K562 (cell line): ENCODE results near the gene DSE. TPM values are rescaled to one million over a fixed set of nuclear protein-coding genes. Genes with fewer than 3 reads are reported as not detected.

Source experiments
- ATAC-seq: fragments of 200-7000 bp; cut with Tn5 transposase; 3 replicates; pipeline ENCODE4 v1.9.1; 2020; ENCODE audit warnings: moderate library complexity
- BruUV-seq: library from RNA; stranded (reverse); fragments of 400-500 nt; replicated peaks from 2 replicates; lab custom pipeline; 2021; lab: Mats Ljungman, UMichigan
- CTCF ChIA-PET: fragments of 300-600 bp; formaldehyde crosslinking; extraction: SDS; loops from one replicate; lab custom pipeline; 2021; ENCODE audit warnings: low intra/inter-chr PET ratio; lab: Yijun Ruan, JAX
- POLR2A ChIA-PET: fragments of 300-600, 350-650 bp; sonication (Branson Sonifier 250); formaldehyde crosslinking; extraction: SDS; loops from one replicate; lab custom pipeline; 2021; ENCODE audit warnings: antibody characterized with exemption, inconsistent platforms; lab: Yijun Ruan, JAX
- DNase-seq, 4 experiments: peaks; one replicate each; pipeline versions ENCODE4 v3.0.0 to v3.0.0-alpha.2; 2011 to 2018; ENCODE audit warnings: low spot score in 3 of 4, mixed read lengths in 3 of 4; ENCODE audit errors: extremely low read depth in 1 of 4
- FAIRE-seq: peaks from 2 replicates; lab custom pipeline; 2011; peaks lifted over from hg19 to GRCh38; lab: Jason Lieb, UNC
- H2AFZ ChIP-seq: 2 replicates; pipeline ENCODE4 v1.6.0; 2011; ENCODE audit warnings: low read depth, low read length, control low read depth, inconsistent platforms
- H3K27ac ChIP-seq: fragments of 200-600 bp; 3 replicates; pipeline ENCODE4 v1.8.0; 2011; ENCODE audit warnings: low read depth, mild to moderate bottlenecking, control low read depth, inconsistent platforms, low read length, moderate library complexity, mixed read lengths; ENCODE audit errors: extremely low read depth
- H3K27me3 ChIP-seq, 2 experiments: fragments of 300-600 bp in 1 of 2; 2 replicates in 1 of 2; 3 replicates in 1 of 2; pipeline versions ENCODE4 v1.6.0 to v1.8.0; 2011; ENCODE audit warnings: inconsistent platforms in 2 of 2, low read length in 2 of 2, mild to moderate bottlenecking in 1 of 2, mixed read lengths in 1 of 2, moderate library complexity in 1 of 2; ENCODE audit not compliant: control insufficient read depth in 2 of 2, insufficient read depth in 2 of 2
- H3K36me3 ChIP-seq: fragments of 300-600 bp; 3 replicates; pipeline ENCODE4 v1.8.0; 2011; ENCODE audit warnings: mild to moderate bottlenecking, low read length, inconsistent platforms; ENCODE audit not compliant: control insufficient read depth, insufficient read depth
- H3K4me1 ChIP-seq, 2 experiments: fragments of 200-600 bp in 1 of 2; replicated peaks in 1 of 2; 2 replicates in 1 of 2; 3 replicates in 1 of 2; pipeline versions ENCODE4 v1.5.1 to v1.8.0; 2011; ENCODE audit warnings: inconsistent platforms in 2 of 2, low read length in 2 of 2, mild to moderate bottlenecking in 1 of 2, mixed read lengths in 1 of 2, moderate library complexity in 1 of 2; ENCODE audit not compliant: control insufficient read depth in 2 of 2, insufficient read depth in 2 of 2
- H3K4me2 ChIP-seq: 2 replicates; pipeline ENCODE4 v1.6.1; 2011; ENCODE audit warnings: low read length, control low read depth, inconsistent platforms, mixed read lengths; ENCODE audit not compliant: insufficient read depth
- H3K4me3 ChIP-seq: fragments of 200-600 bp; sonication (generic), shearing (Covaris generic); 2 replicates; pipeline ENCODE4 v1.5.1; 2016; ENCODE audit warnings: control low read depth, inconsistent platforms
- H3K79me2 ChIP-seq: fragments of 200-600 bp; 3 replicates; pipeline ENCODE4 v1.8.0; 2011; ENCODE audit warnings: low read length, inconsistent platforms; ENCODE audit not compliant: control insufficient read depth, insufficient read depth
- H3K9ac ChIP-seq, 2 experiments: 2 replicates each; pipeline versions ENCODE4 v1.6.0 to v1.6.1; 2011; ENCODE audit warnings: low read depth in 2 of 2, low read length in 2 of 2, control low read depth in 1 of 2, inconsistent platforms in 1 of 2, mild to moderate bottlenecking in 1 of 2, mixed read lengths in 1 of 2; ENCODE audit not compliant: insufficient read depth in 1 of 2
- H3K9me1 ChIP-seq: one replicate; pipeline ENCODE4 v1.6.0; 2011; ENCODE audit warnings: inconsistent platforms, mild to moderate bottlenecking, low read length, moderate library complexity; ENCODE audit not compliant: control insufficient read depth, insufficient read depth
- H3K9me3 ChIP-seq: replicated peaks from 2 replicates; pipeline ENCODE4 v1.5.1; 2011; ENCODE audit warnings: low read depth, low read length, inconsistent platforms; ENCODE audit not compliant: control insufficient read depth, insufficient read depth
- H4K20me1 ChIP-seq: replicated peaks from 2 replicates; pipeline ENCODE4 v1.6.1; 2011; ENCODE audit warnings: low read length, inconsistent platforms, mixed read lengths; ENCODE audit not compliant: control insufficient read depth, insufficient read depth
- ESRRB ChIP-seq: fragments of 250-450 bp; sonication (Bioruptor Pico); IDR thresholded peaks from 2 replicates; pipeline ENCODE4 v1.5.0; 2020; ENCODE audit warnings: mild to moderate bottlenecking, moderate library complexity, borderline replicate concordance
- NCOA4 ChIP-seq: fragments of 450-650 bp; IDR thresholded peaks from 2 replicates; pipeline ENCODE4 v1.6.1; 2018; ENCODE audit warnings: mild to moderate bottlenecking; ENCODE audit not compliant: partially characterized antibody
- SNIP1 ChIP-seq: fragments of 450-650 bp; IDR thresholded peaks from 2 replicates; pipeline ENCODE4 v1.7.1; 2017; ENCODE audit warnings: low read depth, mild to moderate bottlenecking
- ZNF668 ChIP-seq: fragments of 250-450 bp; sonication (Bioruptor Pico); IDR thresholded peaks from 2 replicates; pipeline ENCODE4 v1.8.0; 2022; ENCODE audit warnings: mild to moderate bottlenecking, inconsistent platforms
- ZNF695 ChIP-seq: fragments of 450-650 bp; formaldehyde crosslinking; IDR thresholded peaks from 2 replicates; pipeline ENCODE4 v1.4.0; 2020; ENCODE audit warnings: mild to moderate bottlenecking, moderate library complexity
- ZNF780A ChIP-seq: fragments of 250-450 bp; sonication (Bioruptor Pico); IDR thresholded peaks from 2 replicates; pipeline ENCODE4 v1.5.0; 2021; ENCODE audit warnings: mild to moderate bottlenecking
- ZSCAN29 ChIP-seq: fragments of 450-650 bp; IDR thresholded peaks from 2 replicates; pipeline ENCODE4 v1.6.1; 2017
- ZSCAN32 ChIP-seq: fragments of 450-650 bp; formaldehyde crosslinking; IDR thresholded peaks from 2 replicates; pipeline ENCODE4 v1.4.0; 2020; ENCODE audit warnings: mild to moderate bottlenecking, moderate library complexity
- WGBS: fragments of 100-300 bp; shearing (Covaris generic); methylation state at CpG from one replicate; pipeline ENCODE4 v1.1.6; 2016; ENCODE audit warnings: low coverage, mixed read lengths; ENCODE audit not compliant: insufficient coverage; ENCODE audit errors: missing lambda C conversion rate; 5-methylcytosine and 5-hydroxymethylcytosine counted together
- in situ Hi-C: fragments of 300-500 bp; cut with MboI; formaldehyde crosslinking; loops from 4 replicates; pipeline ENCODE4 v1.15.0; 2018; ENCODE audit warnings: inconsistent platforms, mixed read lengths
- intact Hi-C: fragments of 100-400 bp; cut with micrococcal nuclease; formaldehyde crosslinking; loops from 2 replicates; pipeline ENCODE4 v1.14.2; 2022
- polyA plus RNA-seq, 8 experiments: library from polyadenylated mRNA; depleted of rRNA in 4 of 8; stranded (reverse) in 5 of 8; unstranded in 3 of 8; fragments of >200 nt; fragmentation: Nextera tagmentation in 2 of 8; fragmentation: Illumina TruSeq in 1 of 8; extraction: Ambion mirVana in 2 of 8; extraction: Trizol in 1 of 8; gene quantifications; 2 replicates each; pipeline versions ENCODE4 v1.2.1 to v1.2.3, GENCODE V29; 2011 to 2014; ENCODE audit warnings: inconsistent platforms in 1 of 8, missing spikeins in 1 of 8
- total RNA-seq, 7 experiments: library from RNA; depleted of rRNA in 6 of 7; stranded (reverse); fragments of >200 nt in 6 of 7; fragmentation: Illumina TruSeq in 2 of 7; extraction: Trizol in 2 of 7; gene quantifications; 2 replicates each; pipeline versions ENCODE4 v1.2.1 to v1.2.3, GENCODE V29; 2011 to 2021; ENCODE audit warnings: low replicate concordance in 1 of 7
- TF ChIP-seq, protein P1 (sequence below): fragments of 250-450 bp; sonication (Bioruptor Pico); IDR thresholded peaks from 2 replicates; pipeline ENCODE4 v1.8.0; 2022; ENCODE audit warnings: inconsistent platforms, mild to moderate bottlenecking, moderate library complexity, borderline replicate concordance
- TF ChIP-seq, protein P2 (sequence below): fragments of 450-650 bp; IDR thresholded peaks from 2 replicates; pipeline ENCODE4 v1.6.1; 2016; ENCODE audit warnings: mild to moderate bottlenecking, moderate library complexity

The DSE gene
- total and polyA plus RNA-seq, 9 of the 15 experiments (the other 6 are each of a cell fraction or from before 2014, with no cell fraction given): 0.49 to 1.7 (median 0.79) TPM

DNA sequence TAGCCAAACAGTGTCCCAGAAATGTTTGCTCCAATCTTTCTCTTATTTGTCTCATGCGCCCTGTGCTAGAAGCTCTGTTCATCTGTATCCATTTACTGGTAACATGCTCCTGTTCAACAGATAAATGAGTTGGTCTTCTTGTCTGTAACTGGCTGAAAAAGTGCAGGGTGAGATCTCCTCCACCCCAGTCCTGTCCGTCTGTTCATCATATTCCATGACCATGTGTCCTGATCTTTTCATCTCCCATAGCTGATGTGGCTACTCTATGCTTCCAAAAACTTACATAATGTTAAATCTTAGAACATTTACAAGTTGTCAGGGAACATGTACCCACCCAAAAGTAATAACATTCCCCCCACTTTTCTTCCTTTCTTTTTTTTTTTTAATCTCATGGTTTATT is 31.8 kb upstream of the DSE start:
- no peaks in the 10 kb centered on the region for H3K27me3 ChIP-seq
- H3K79me2 ChIP-seq: no peaks in the 10 kb centered on the region
- no peaks in the 10 kb centered on the region for H4K20me1 ChIP-seq
- no peak overlapping the region for H2AFZ ChIP-seq
- H3K36me3 ChIP-seq: no peaks in the 10 kb centered on the region
- no peaks in the 10 kb centered on the region for H3K4me1 ChIP-seq
- POLR2A ChIA-PET: interaction anchor here (1.7 kb wide), 1 partner anchor 28 kb away, joined by 4 read pairs; no protein-coding TSS in a partner anchor
- no peaks in the 10 kb centered on the region for H3K9me3 ChIP-seq
- no peak overlapping the region for H3K4me2 ChIP-seq
- FAIRE-seq (no peak), ATAC-seq (no peak), DNase-seq (no peak)
- intact Hi-C loops: no loop called here
- in situ Hi-C loops: no loop called here
- no peak overlapping the region for H3K4me3 ChIP-seq
- no peaks in the 10 kb centered on the region for H3K9me1 ChIP-seq
- no peak overlapping the region for H3K27ac ChIP-seq
- CTCF ChIA-PET: no interaction called here
- BruUV-seq: no TSS peak
- no peak overlapping the region for H3K9ac ChIP-seq
- WGBS: 0% methylated on average over 2 of the region's 2 CpGs
- no peak for TF ChIP-seq ZNF668 (CRISPR knock-in tag)
- TF ChIP-seq, protein P1, sequence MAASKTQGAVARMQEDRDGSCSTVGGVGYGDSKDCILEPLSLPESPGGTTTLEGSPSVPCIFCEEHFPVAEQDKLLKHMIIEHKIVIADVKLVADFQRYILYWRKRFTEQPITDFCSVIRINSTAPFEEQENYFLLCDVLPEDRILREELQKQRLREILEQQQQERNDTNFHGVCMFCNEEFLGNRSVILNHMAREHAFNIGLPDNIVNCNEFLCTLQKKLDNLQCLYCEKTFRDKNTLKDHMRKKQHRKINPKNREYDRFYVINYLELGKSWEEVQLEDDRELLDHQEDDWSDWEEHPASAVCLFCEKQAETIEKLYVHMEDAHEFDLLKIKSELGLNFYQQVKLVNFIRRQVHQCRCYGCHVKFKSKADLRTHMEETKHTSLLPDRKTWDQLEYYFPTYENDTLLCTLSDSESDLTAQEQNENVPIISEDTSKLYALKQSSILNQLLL: no peak
- TF ChIP-seq, protein P2, sequence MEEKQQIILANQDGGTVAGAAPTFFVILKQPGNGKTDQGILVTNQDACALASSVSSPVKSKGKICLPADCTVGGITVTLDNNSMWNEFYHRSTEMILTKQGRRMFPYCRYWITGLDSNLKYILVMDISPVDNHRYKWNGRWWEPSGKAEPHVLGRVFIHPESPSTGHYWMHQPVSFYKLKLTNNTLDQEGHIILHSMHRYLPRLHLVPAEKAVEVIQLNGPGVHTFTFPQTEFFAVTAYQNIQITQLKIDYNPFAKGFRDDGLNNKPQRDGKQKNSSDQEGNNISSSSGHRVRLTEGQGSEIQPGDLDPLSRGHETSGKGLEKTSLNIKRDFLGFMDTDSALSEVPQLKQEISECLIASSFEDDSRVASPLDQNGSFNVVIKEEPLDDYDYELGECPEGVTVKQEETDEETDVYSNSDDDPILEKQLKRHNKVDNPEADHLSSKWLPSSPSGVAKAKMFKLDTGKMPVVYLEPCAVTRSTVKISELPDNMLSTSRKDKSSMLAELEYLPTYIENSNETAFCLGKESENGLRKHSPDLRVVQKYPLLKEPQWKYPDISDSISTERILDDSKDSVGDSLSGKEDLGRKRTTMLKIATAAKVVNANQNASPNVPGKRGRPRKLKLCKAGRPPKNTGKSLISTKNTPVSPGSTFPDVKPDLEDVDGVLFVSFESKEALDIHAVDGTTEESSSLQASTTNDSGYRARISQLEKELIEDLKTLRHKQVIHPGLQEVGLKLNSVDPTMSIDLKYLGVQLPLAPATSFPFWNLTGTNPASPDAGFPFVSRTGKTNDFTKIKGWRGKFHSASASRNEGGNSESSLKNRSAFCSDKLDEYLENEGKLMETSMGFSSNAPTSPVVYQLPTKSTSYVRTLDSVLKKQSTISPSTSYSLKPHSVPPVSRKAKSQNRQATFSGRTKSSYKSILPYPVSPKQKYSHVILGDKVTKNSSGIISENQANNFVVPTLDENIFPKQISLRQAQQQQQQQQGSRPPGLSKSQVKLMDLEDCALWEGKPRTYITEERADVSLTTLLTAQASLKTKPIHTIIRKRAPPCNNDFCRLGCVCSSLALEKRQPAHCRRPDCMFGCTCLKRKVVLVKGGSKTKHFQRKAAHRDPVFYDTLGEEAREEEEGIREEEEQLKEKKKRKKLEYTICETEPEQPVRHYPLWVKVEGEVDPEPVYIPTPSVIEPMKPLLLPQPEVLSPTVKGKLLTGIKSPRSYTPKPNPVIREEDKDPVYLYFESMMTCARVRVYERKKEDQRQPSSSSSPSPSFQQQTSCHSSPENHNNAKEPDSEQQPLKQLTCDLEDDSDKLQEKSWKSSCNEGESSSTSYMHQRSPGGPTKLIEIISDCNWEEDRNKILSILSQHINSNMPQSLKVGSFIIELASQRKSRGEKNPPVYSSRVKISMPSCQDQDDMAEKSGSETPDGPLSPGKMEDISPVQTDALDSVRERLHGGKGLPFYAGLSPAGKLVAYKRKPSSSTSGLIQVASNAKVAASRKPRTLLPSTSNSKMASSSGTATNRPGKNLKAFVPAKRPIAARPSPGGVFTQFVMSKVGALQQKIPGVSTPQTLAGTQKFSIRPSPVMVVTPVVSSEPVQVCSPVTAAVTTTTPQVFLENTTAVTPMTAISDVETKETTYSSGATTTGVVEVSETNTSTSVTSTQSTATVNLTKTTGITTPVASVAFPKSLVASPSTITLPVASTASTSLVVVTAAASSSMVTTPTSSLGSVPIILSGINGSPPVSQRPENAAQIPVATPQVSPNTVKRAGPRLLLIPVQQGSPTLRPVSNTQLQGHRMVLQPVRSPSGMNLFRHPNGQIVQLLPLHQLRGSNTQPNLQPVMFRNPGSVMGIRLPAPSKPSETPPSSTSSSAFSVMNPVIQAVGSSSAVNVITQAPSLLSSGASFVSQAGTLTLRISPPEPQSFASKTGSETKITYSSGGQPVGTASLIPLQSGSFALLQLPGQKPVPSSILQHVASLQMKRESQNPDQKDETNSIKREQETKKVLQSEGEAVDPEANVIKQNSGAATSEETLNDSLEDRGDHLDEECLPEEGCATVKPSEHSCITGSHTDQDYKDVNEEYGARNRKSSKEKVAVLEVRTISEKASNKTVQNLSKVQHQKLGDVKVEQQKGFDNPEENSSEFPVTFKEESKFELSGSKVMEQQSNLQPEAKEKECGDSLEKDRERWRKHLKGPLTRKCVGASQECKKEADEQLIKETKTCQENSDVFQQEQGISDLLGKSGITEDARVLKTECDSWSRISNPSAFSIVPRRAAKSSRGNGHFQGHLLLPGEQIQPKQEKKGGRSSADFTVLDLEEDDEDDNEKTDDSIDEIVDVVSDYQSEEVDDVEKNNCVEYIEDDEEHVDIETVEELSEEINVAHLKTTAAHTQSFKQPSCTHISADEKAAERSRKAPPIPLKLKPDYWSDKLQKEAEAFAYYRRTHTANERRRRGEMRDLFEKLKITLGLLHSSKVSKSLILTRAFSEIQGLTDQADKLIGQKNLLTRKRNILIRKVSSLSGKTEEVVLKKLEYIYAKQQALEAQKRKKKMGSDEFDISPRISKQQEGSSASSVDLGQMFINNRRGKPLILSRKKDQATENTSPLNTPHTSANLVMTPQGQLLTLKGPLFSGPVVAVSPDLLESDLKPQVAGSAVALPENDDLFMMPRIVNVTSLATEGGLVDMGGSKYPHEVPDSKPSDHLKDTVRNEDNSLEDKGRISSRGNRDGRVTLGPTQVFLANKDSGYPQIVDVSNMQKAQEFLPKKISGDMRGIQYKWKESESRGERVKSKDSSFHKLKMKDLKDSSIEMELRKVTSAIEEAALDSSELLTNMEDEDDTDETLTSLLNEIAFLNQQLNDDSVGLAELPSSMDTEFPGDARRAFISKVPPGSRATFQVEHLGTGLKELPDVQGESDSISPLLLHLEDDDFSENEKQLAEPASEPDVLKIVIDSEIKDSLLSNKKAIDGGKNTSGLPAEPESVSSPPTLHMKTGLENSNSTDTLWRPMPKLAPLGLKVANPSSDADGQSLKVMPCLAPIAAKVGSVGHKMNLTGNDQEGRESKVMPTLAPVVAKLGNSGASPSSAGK: no peak
- no peak for TF ChIP-seq ZNF780A (CRISPR knock-in tag)
- TF ChIP-seq NCOA4: no peak
- no peak for TF ChIP-seq ZSCAN29
- TF ChIP-seq ZSCAN32: no peak
- TF ChIP-seq SNIP1: no peak
- TF ChIP-seq ESRRB: no peak
- TF ChIP-seq ZNF695 (CRISPR knock-in tag): no peak
